ENCODE results near the gene TCERG1L. TPM values are rescaled to one million over a fixed set of nuclear protein-coding genes. Genes with fewer than 3 reads are reported as not detected.

Gene TCERG1L
- total and polyA plus RNA-seq, 8 donors, result 0.18 TPM; not detected in 7

DNA sequence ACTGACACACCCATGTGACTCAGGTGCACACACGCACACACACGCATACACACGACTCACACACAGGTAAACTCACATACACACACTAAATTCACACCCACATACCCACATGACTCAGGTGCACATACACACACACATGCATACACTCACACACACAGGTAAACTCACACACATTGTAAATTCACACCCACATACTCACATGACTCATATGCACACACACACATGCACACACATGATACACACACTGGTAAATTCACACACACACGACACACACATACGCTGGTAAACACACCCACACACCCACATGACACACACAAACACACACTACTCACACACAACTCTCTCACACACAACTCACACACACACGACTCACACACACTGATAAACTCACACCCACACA is 63.6 kb downstream of the TCERG1L start:
- TF ChIP-seq POLR2AphosphoS5 (IDR thresholded peaks at IDR 0.05) (no peak), POLR2A (IDR thresholded peaks at IDR 0.05) (peak in 1 of 4 donors; percentile 49), EP300 (IDR thresholded peaks at IDR 0.05) (no peak)
- TF ChIP-seq, protein P1, sequence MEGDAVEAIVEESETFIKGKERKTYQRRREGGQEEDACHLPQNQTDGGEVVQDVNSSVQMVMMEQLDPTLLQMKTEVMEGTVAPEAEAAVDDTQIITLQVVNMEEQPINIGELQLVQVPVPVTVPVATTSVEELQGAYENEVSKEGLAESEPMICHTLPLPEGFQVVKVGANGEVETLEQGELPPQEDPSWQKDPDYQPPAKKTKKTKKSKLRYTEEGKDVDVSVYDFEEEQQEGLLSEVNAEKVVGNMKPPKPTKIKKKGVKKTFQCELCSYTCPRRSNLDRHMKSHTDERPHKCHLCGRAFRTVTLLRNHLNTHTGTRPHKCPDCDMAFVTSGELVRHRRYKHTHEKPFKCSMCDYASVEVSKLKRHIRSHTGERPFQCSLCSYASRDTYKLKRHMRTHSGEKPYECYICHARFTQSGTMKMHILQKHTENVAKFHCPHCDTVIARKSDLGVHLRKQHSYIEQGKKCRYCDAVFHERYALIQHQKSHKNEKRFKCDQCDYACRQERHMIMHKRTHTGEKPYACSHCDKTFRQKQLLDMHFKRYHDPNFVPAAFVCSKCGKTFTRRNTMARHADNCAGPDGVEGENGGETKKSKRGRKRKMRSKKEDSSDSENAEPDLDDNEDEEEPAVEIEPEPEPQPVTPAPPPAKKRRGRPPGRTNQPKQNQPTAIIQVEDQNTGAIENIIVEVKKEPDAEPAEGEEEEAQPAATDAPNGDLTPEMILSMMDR (IDR thresholded peaks at IDR 0.05), result no peak
- 78 to 88% (median 84%) methylated on average over 6 of the region's 6 CpGs for WGBS, 5 donors

DNA sequence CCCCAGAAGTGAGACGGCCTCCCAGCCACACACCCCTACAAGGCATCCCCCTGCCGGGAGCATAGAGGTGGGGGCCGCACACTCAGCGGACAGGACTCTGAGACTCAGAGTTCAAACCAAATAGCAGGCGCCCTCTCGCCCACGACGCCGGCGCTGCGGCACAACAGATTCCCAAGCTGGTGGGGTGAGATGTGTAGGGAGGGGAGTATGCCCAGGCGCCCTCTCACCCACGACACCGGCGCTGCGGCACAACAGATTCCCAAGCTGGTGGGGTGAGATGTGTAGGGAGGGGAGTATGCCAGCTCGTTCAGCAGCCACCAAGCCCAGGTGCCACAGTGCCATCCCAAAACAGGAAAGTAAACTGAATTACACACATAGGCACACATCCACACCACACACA is 64.7 kb downstream of the TCERG1L start:
- no peak overlapping the region for H3K4me3 ChIP-seq
- peaks cover 0 to 84% (median 9%) of the 10 kb centered on the region in 3 donors for H3K27me3 ChIP-seq
- no peaks in the 10 kb centered on the region for H3K4me1 ChIP-seq
- no peaks in the 10 kb centered on the region for H3K9me3 ChIP-seq
- no peaks in the 10 kb centered on the region for H3K36me3 ChIP-seq
- H3K27ac ChIP-seq, result no peak overlapping the region
- intact Hi-C loops (cut with DNase I; ENCODE audit: low total_unique reads), result no loop called here
- TF ChIP-seq EP300 (IDR thresholded peaks at IDR 0.05) (no peak), POLR2AphosphoS5 (IDR thresholded peaks at IDR 0.05) (no peak), POLR2A (IDR thresholded peaks at IDR 0.05) (no peak)
- TF ChIP-seq, protein P1 (IDR thresholded peaks at IDR 0.05), result no peak
- no peak for DNase-seq
- 73 to 86% (median 82%) methylated on average over 8 to 17 of the region's 17 CpGs for WGBS, 5 donors

More for the DNA sequence above, 63.6 kb downstream of the TCERG1L start:
- peaks cover 0 to 93% (median 9%) of the 10 kb centered on the region in 3 donors for H3K27me3 ChIP-seq
- DNase-seq, result no peak
- intact Hi-C loops (cut with DNase I; ENCODE audit: low total_unique reads), result no loop called here
- no peaks in the 10 kb centered on the region for H3K9me3 ChIP-seq
- no peak overlapping the region for H3K27ac ChIP-seq
- H3K36me3 ChIP-seq, result no peaks in the 10 kb centered on the region
- no peak overlapping the region for H3K4me3 ChIP-seq
- H3K4me1 ChIP-seq, result no peaks in the 10 kb centered on the region

DNA sequence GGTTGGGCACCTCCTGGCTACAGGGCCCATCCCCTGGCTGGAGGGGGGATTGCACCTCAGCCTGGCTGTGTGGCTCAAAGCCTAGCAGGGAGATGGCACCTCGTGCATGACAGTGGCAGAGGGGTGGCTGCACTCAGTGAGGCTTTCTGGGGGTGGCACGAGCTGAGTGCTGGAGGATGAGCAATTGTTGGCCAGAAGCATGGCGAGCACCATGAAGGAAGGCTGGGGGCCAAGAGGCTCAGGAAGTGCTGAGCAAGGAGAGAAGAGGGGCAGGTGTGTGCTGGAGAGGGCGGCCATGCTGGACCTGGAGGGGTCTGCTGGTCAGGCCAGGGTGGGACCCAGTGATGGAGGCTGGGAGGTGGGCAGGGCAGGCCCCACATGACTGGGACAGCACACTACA is 65.4 kb downstream of the TCERG1L start:
- H3K27ac ChIP-seq, result no peak overlapping the region
- H3K9me3 ChIP-seq, result no peaks in the 10 kb centered on the region
- TF ChIP-seq EP300 (IDR thresholded peaks at IDR 0.05) (no peak), POLR2AphosphoS5 (IDR thresholded peaks at IDR 0.05) (no peak), POLR2A (IDR thresholded peaks at IDR 0.05) (no peak)
- TF ChIP-seq, protein P1 (IDR thresholded peaks at IDR 0.05), result no peak
- no peaks in the 10 kb centered on the region for H3K36me3 ChIP-seq
- intact Hi-C loops (cut with DNase I; ENCODE audit: low total_unique reads), result no loop called here
- WGBS, 5 donors, result 67 to 76% (median 70%) methylated on average over 4 of the region's 4 CpGs
- no peak overlapping the region for H3K4me3 ChIP-seq
- H3K4me1 ChIP-seq, result no peaks in the 10 kb centered on the region
- H3K27me3 ChIP-seq, result peaks cover 0 to 79% (median 9%) of the 10 kb centered on the region in 3 donors
- DNase-seq, result no peak

DNA sequence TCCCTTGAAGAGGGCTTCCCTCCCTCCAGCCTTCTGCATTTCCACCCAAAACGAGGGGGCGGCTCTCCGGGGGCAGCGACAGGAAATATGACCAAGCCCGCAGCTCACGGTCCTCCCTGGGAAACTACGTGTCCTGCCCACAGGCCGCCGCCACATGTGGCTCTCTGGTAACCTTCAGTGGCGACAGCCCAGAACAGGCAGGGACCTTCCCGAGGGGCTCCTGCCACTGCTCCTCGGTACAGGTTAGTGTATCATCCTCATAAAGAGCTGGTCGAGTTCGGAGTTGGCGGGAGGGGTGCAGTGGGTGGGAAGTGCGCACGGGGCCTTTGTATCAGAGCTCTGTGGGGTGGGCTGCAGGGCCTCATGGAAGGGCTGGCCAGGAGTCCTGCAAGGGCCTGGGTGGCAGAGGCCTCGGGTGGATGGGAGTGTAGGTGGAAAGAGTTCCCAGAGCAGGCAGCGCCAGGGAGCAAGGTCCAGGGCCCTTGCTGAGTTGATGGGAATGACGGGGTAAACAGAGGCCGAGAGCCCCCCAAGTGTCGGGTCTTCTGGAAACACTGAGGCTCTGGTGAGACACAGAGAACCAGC is 66.0 kb downstream of the TCERG1L start:
- intact Hi-C loops (cut with DNase I; ENCODE audit: low total_unique reads), result no loop called here

More for the DNA sequence above, 66.0 kb downstream of the TCERG1L start:
- Histone ChIP-seq H3K9me3 (no peaks in the 10 kb centered on the region), H3K27me3 (peaks cover 0 to 79% (median 9%) of the 10 kb centered on the region in 3 donors), H3K36me3 (no peaks in the 10 kb centered on the region), H3K4me3 (no peak overlapping the region), H3K27ac (no peak overlapping the region), H3K4me1 (no peaks in the 10 kb centered on the region)
- no peak for DNase-seq
- TF ChIP-seq POLR2AphosphoS5 (IDR thresholded peaks at IDR 0.05) (no peak), POLR2A (IDR thresholded peaks at IDR 0.05) (no peak), EP300 (IDR thresholded peaks at IDR 0.05) (no peak)
- TF ChIP-seq, protein P1 (IDR thresholded peaks at IDR 0.05), result no peak
- 77 to 83% (median 82%) methylated on average over 21 to 22 of the region's 22 CpGs for WGBS, 5 donors

Data from stomach (tissue), 9 donors.